SK-N-SH (cell line): ENCODE results near the gene FAM228B. TPM values are rescaled to one million over a fixed set of nuclear protein-coding genes. Genes with fewer than 3 reads are reported as not detected.

Experiments
- CTCF ChIA-PET: fragments of 300-600, 350-600 bp; formaldehyde crosslinking; extraction: SDS; loops from one replicate; lab custom pipeline; 2021; lab: Yijun Ruan, JAX
- POLR2A ChIA-PET: fragments of 350-600 bp; sonication (Branson Sonifier 250); formaldehyde crosslinking; extraction: SDS; loops from one replicate; lab custom pipeline; 2020; ENCODE audit warnings: antibody characterized with exemption, inconsistent platforms; lab: Yijun Ruan, JAX
- DNase-seq: peaks from one replicate; pipeline ENCODE4 v3.0.0; 2012
- H2AFZ ChIP-seq: fragments of 200-600 bp; sonication (generic); 2 replicates; pipeline ENCODE4 v1.8.1; 2016; ENCODE audit warnings: antibody characterized with exemption, mild to moderate bottlenecking, low read depth
- H3F3A ChIP-seq: fragments of 200-600 bp; sonication (generic); replicated peaks from 2 replicates; pipeline ENCODE3; 2016; ENCODE audit warnings: antibody characterized with exemption, mild to moderate bottlenecking; ENCODE audit not compliant: insufficient read depth
- H3K27ac ChIP-seq, 2 experiments: fragments of 200-500 bp in 1 of 2; fragments of 200-600 bp in 1 of 2; sonication (Bioruptor generic) in 1 of 2; sonication (generic), shearing (Covaris generic) in 1 of 2; 2 replicates each; pipeline versions ENCODE4 v1.5.1 to v1.6.1; 2014 to 2016; ENCODE audit warnings: low read depth in 2 of 2, inconsistent platforms in 1 of 2, low read length in 1 of 2, mild to moderate bottlenecking in 1 of 2, mixed read lengths in 1 of 2
- H3K27me3 ChIP-seq: fragments of 200-600 bp; sonication (generic), shearing (Covaris generic); 2 replicates; pipeline ENCODE4 v1.6.1; 2016; ENCODE audit warnings: mixed run types; ENCODE audit not compliant: insufficient read depth
- H3K36me3 ChIP-seq, 2 experiments: fragments of 200-500 bp in 1 of 2; fragments of 200-600 bp in 1 of 2; sonication (Bioruptor generic) in 1 of 2; sonication (generic) in 1 of 2; replicated peaks in 1 of 2; 2 replicates each; pipeline versions ENCODE3 to v1.5.1; 2014 to 2016; ENCODE audit warnings: low read length in 1 of 2, mild to moderate bottlenecking in 1 of 2; ENCODE audit not compliant: insufficient read depth in 2 of 2, control insufficient read depth in 1 of 2
- H3K4me1 ChIP-seq, 2 experiments: fragments of 200-500 bp in 1 of 2; fragments of 200-600 bp in 1 of 2; sonication (Bioruptor generic) in 1 of 2; sonication (generic), shearing (Covaris generic) in 1 of 2; 2 replicates each; pipeline versions ENCODE4 v1.5.1 to v1.6.1; 2014 to 2016; ENCODE audit warnings: low read depth in 1 of 2, low read length in 1 of 2, mixed run types in 1 of 2; ENCODE audit not compliant: insufficient read depth in 2 of 2, control insufficient read depth in 1 of 2
- H3K4me2 ChIP-seq: fragments of 200-600 bp; sonication (generic), shearing (Covaris generic); 2 replicates; pipeline ENCODE4 v1.6.1; 2017; ENCODE audit warnings: mixed run types
- H3K4me3 ChIP-seq, 2 experiments: fragments of 200-500 bp in 1 of 2; fragments of 200-600 bp in 1 of 2; sonication (Bioruptor generic) in 1 of 2; sonication (generic), shearing (Covaris generic) in 1 of 2; 2 replicates each; pipeline versions ENCODE4 v1.5.1 to v1.8.1; 2014 to 2016; ENCODE audit warnings: low read depth in 2 of 2, inconsistent platforms in 1 of 2, low read length in 1 of 2, mild to moderate bottlenecking in 1 of 2, mixed read lengths in 1 of 2, moderate library complexity in 1 of 2
- H3K79me2 ChIP-seq: fragments of 200-600 bp; sonication (generic); 2 replicates; pipeline ENCODE4 v1.8.1; 2017; ENCODE audit warnings: mild to moderate bottlenecking; ENCODE audit not compliant: insufficient read depth
- H3K9ac ChIP-seq: fragments of 200-600 bp; sonication (generic); 2 replicates; pipeline ENCODE4 v1.6.1; 2017; ENCODE audit warnings: mixed run types
- H3K9me2 ChIP-seq: fragments of 200-600 bp; sonication (generic); 2 replicates; pipeline ENCODE4 v1.6.1; 2017; ENCODE audit warnings: mixed run types
- H3K9me3 ChIP-seq: fragments of 200-600 bp; sonication (generic); 2 replicates; pipeline ENCODE4 v1.6.1; 2017; ENCODE audit warnings: mixed run types, mild to moderate bottlenecking, moderate library complexity
- H4K20me1 ChIP-seq: fragments of 200-600 bp; sonication (generic); 2 replicates; pipeline ENCODE4 v1.6.1; 2017; ENCODE audit warnings: mild to moderate bottlenecking, mixed run types; ENCODE audit not compliant: insufficient read depth
- CHD2 ChIP-seq: fragments of 150-350 bp; IDR thresholded peaks from 2 replicates; pipeline ENCODE4 v1.6.1; 2018; ENCODE audit warnings: low read length; ENCODE audit not compliant: partially characterized antibody
- EP300 ChIP-seq, 2 experiments: IDR thresholded peaks; 2 replicates each; pipeline versions ENCODE4 v1.4.0 to v1.6.1; 2012; ENCODE audit warnings: borderline replicate concordance in 1 of 2, low read depth in 1 of 2, low read length in 1 of 2
- EZH2phosphoT487 ChIP-seq: fragments of 200-600 bp; sonication (generic); IDR thresholded peaks from 2 replicates; pipeline ENCODE4 v1.6.1; 2017; ENCODE audit warnings: low read depth, mixed run types, mild to moderate bottlenecking, antibody characterized with exemption, moderate library complexity, borderline replicate concordance
- MXI1 ChIP-seq: IDR thresholded peaks from 2 replicates; pipeline ENCODE4 v1.6.1; 2012; ENCODE audit warnings: mild to moderate bottlenecking, low read depth, low read length, improper control_type of control experiment
- POLR2AphosphoS5 ChIP-seq: IDR thresholded peaks from 2 replicates; pipeline ENCODE4 v1.6.1; 2012; ENCODE audit warnings: low read depth, low read length
- RAD21 ChIP-seq: IDR thresholded peaks from 2 replicates; pipeline ENCODE4 v1.6.1; 2012; ENCODE audit warnings: mild to moderate bottlenecking, low read length
- RFX5 ChIP-seq: IDR thresholded peaks from 2 replicates; pipeline ENCODE4 v1.6.1; 2012; ENCODE audit warnings: mild to moderate bottlenecking, improper control_type of control experiment, low read length
- TCF12 ChIP-seq: IDR thresholded peaks from 2 replicates; pipeline ENCODE4 v1.4.0; 2012
- polyA plus RNA-seq, 3 experiments: library from polyadenylated mRNA; depleted of rRNA; stranded (reverse); fragments of >200 nt; gene quantifications; 2 replicates each; pipeline ENCODE4 v1.2.3, GENCODE V29; 2012
- TF ChIP-seq, protein P1 (sequence below): IDR thresholded peaks from 2 replicates; pipeline ENCODE4 v1.4.0; 2012; ENCODE audit warnings: low read depth, borderline replicate concordance
- TF ChIP-seq, protein P2 (sequence below): IDR thresholded peaks from 2 replicates; pipeline ENCODE4 v1.4.0; 2012; ENCODE audit warnings: low read depth, borderline replicate concordance
- TF ChIP-seq, protein P3 (sequence below): IDR thresholded peaks from 2 replicates; pipeline ENCODE4 v1.6.1; 2012; ENCODE audit warnings: mild to moderate bottlenecking, low read depth, low read length, moderate library complexity

The FAM228B gene
- polyA plus RNA-seq, 1 of the 3 experiments (the other 2 are of a cell fraction): 5.3 TPM

DNA sequence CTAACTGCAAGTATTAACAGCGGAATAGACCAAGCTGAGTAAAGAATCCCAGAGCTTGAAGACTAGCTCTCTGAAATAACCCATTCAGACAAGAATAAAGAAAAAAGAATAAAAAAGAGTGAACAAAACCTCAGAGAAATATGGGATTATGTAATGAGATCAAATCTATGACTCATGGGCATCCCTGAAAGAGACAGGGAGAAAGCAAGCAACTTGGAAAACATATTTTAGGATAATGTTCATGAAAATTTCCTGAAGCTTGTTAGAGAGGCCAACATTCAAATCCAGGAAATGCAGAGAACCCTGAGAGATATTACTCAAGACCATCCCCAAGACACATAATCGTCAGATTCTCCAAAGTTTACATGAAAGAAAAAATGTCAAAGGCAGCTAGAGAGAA is 17.5 kb upstream of the FAM228B start (continued):
- TF ChIP-seq EP300 (IDR thresholded peaks at IDR 0.05; ENCODE audit: borderline replicate concordance in 1 of 2, low read depth in 1 of 2, low read length in 1 of 2) (no peak), EZH2phosphoT487 (no peak)
- TF ChIP-seq, all 33 proteins: peak for 0

DNA sequence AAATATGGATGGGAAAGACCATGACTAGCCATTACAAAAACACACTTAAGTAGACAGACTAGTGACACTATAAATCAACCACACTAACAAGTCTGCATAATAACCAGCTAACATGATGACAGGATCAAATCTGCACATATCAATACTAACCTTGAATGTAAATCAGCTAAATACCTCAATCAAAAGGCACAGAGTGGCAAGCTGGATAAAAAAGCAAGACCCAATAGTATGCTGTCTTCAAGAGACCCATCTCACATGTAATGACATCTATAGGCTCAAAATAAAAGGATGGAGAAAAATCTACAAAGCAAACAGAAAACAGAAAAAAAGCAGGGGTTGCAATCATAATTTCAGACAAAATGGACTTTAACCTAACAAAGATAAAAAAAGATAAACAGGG is 16.5 kb upstream of the FAM228B start:
- Histone ChIP-seq H3K4me1 (peaks cover 6 to 8% of the 10 kb centered on the region in 2 experiments; a peak in 2 of 4 replicates), H3K27me3 (no peaks in the 10 kb centered on the region), H3K27ac (no peak overlapping the region), H3K4me3 (no peak overlapping the region), H3K9me3 (peaks cover 14% of the 10 kb centered on the region; the same call in 1 of the 2 replicates), H3K4me2 (no peak overlapping the region), H3K79me2 (no peaks in the 10 kb centered on the region), H3K36me3 (no peaks in the 10 kb centered on the region), H2AFZ (no peak overlapping the region), H4K20me1 (no peaks in the 10 kb centered on the region), H3F3A (peaks cover 6% of the 10 kb centered on the region), H3K9me2 (no peaks in the 10 kb centered on the region), H3K9ac (no peak overlapping the region)
- TF ChIP-seq EZH2phosphoT487 (no peak), POLR2AphosphoS5 (no peak), RAD21 (no peak), TCF12 (no peak), CHD2 (no peak), MXI1 (no peak), RFX5 (no peak)
- TF ChIP-seq, protein P1, sequence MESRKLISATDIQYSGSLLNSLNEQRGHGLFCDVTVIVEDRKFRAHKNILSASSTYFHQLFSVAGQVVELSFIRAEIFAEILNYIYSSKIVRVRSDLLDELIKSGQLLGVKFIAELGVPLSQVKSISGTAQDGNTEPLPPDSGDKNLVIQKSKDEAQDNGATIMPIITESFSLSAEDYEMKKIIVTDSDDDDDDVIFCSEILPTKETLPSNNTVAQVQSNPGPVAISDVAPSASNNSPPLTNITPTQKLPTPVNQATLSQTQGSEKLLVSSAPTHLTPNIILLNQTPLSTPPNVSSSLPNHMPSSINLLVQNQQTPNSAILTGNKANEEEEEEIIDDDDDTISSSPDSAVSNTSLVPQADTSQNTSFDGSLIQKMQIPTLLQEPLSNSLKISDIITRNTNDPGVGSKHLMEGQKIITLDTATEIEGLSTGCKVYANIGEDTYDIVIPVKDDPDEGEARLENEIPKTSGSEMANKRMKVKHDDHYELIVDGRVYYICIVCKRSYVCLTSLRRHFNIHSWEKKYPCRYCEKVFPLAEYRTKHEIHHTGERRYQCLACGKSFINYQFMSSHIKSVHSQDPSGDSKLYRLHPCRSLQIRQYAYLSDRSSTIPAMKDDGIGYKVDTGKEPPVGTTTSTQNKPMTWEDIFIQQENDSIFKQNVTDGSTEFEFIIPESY: no peak
- TF ChIP-seq, protein P2, sequence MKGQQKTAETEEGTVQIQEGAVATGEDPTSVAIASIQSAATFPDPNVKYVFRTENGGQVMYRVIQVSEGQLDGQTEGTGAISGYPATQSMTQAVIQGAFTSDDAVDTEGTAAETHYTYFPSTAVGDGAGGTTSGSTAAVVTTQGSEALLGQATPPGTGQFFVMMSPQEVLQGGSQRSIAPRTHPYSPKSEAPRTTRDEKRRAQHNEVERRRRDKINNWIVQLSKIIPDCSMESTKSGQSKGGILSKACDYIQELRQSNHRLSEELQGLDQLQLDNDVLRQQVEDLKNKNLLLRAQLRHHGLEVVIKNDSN: no peak
- TF ChIP-seq, protein P3, sequence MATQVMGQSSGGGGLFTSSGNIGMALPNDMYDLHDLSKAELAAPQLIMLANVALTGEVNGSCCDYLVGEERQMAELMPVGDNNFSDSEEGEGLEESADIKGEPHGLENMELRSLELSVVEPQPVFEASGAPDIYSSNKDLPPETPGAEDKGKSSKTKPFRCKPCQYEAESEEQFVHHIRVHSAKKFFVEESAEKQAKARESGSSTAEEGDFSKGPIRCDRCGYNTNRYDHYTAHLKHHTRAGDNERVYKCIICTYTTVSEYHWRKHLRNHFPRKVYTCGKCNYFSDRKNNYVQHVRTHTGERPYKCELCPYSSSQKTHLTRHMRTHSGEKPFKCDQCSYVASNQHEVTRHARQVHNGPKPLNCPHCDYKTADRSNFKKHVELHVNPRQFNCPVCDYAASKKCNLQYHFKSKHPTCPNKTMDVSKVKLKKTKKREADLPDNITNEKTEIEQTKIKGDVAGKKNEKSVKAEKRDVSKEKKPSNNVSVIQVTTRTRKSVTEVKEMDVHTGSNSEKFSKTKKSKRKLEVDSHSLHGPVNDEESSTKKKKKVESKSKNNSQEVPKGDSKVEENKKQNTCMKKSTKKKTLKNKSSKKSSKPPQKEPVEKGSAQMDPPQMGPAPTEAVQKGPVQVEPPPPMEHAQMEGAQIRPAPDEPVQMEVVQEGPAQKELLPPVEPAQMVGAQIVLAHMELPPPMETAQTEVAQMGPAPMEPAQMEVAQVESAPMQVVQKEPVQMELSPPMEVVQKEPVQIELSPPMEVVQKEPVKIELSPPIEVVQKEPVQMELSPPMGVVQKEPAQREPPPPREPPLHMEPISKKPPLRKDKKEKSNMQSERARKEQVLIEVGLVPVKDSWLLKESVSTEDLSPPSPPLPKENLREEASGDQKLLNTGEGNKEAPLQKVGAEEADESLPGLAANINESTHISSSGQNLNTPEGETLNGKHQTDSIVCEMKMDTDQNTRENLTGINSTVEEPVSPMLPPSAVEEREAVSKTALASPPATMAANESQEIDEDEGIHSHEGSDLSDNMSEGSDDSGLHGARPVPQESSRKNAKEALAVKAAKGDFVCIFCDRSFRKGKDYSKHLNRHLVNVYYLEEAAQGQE: no peak
- POLR2A ChIA-PET: interaction anchor here (0.6 kb wide), 1 partner anchor 900 kb away, joined by 4 read pairs; no protein-coding TSS in a partner anchor
- DNase-seq: no peak
- CTCF ChIA-PET: interaction anchor here (1.8 to 5.5 kb wide), 2 partner anchors 16 to 23 kb away, joined by 4 to 38 read pairs; partner anchors contain the start of gene TP53I3
